Kidney epithelial cell (primary cell): ENCODE data around the gene FSTL4. TPM values are rescaled to one million over a fixed set of nuclear protein-coding genes. Genes with fewer than 3 reads are reported as not detected.

ENCODE experiments used
- DNase-seq: peaks from one replicate; pipeline ENCODE4 v3.0.0-alpha.2; 2010; ENCODE audit warnings: low read depth
- H3K27me3 ChIP-seq: 2 replicates; pipeline ENCODE4 v1.6.0; 2011; ENCODE audit warnings: low read length; ENCODE audit not compliant: control insufficient read depth, insufficient read depth
- H3K36me3 ChIP-seq: 2 replicates; pipeline ENCODE4 v1.5.1; 2011; ENCODE audit warnings: low read length; ENCODE audit not compliant: control insufficient read depth, insufficient read depth
- H3K4me3 ChIP-seq: 2 replicates; pipeline ENCODE4 v1.5.1; 2011; ENCODE audit warnings: low read depth, mild to moderate bottlenecking, control low read depth, low read length
- CTCF ChIP-seq: IDR thresholded peaks from 2 replicates; pipeline ENCODE4 v1.5.1; 2011; ENCODE audit warnings: mild to moderate bottlenecking, moderate library complexity, low read length, control low read depth, inconsistent platforms; ENCODE audit not compliant: insufficient read depth, poor library complexity, severe bottlenecking
- total RNA-seq: library from RNA; depleted of rRNA; stranded (reverse); fragments of >200 nt; gene quantifications from 2 replicates; pipeline ENCODE4 v1.2.3, GENCODE V29; 2015

Gene FSTL4
- total RNA-seq, 1 donor from 2014 or later = not detected

- H3K4me3 ChIP-seq = no peak overlapping the region
- H3K27me3 ChIP-seq = peaks cover 13% of the 10 kb centered on the region
- no peaks in the 10 kb centered on the region for H3K36me3 ChIP-seq
- TF ChIP-seq CTCF = no peak
- DNase-seq = no peak
Measured at GRCh38 chr5:133618141-133618540, 5.8 kb upstream of the FSTL4 start.

GRCh38 chr5:133613743-133614142, 1.4 kb upstream of the FSTL4 start:
- DNase-seq = no peak
- Histone ChIP-seq H3K4me3 (no peak overlapping the region), H3K36me3 (no peaks in the 10 kb centered on the region), H3K27me3 (peaks cover 49% of the 10 kb centered on the region)
- no peak for TF ChIP-seq CTCF

- TF ChIP-seq CTCF = no peak
- H3K36me3 ChIP-seq = no peaks in the 10 kb centered on the region
- no peak for DNase-seq
- H3K27me3 ChIP-seq = peaks cover 51% of the 10 kb centered on the region
- H3K4me3 ChIP-seq = no peak overlapping the region
Measured at GRCh38 chr5:133613184-133613583, 843 bp upstream of the FSTL4 start.

- DNase-seq = no peak
Measured at GRCh38 chr5:133611357-133612248, 738 bp downstream of the FSTL4 start.

GRCh38 chr5:133610489-133611356, 1.6 kb downstream of the FSTL4 start:
- Histone ChIP-seq H3K27me3 (peaks cover 56% of the 10 kb centered on the region), H3K4me3 (no peak overlapping the region), H3K36me3 (no peaks in the 10 kb centered on the region)
- DNase-seq = no peak
- peak; percentile 59 for TF ChIP-seq CTCF

More at GRCh38 chr5:133611357-133612248, 738 bp downstream of the FSTL4 start:
- peaks cover 56% of the 10 kb centered on the region for H3K27me3 ChIP-seq
- TF ChIP-seq CTCF = no peak
- no peaks in the 10 kb centered on the region for H3K36me3 ChIP-seq
- no peak overlapping the region for H3K4me3 ChIP-seq
